Measurements from ENCODE around the gene CDH4.

CDH4 gene

GRCh38 chr20:61408951-61409740 lies 157.1 kb downstream of the CDH4 start:
- no peaks in the 10 kb centered on the region for H3K27me3 ChIP-seq (ENCODE audit: low read length)
- H3K79me2 ChIP-seq (ENCODE audit: insufficient read depth, low read length) = no peaks in the 10 kb centered on the region
- no peak overlapping the region for H3K27ac ChIP-seq (ENCODE audit: low read depth, low read length)

GRCh38 chr20:61411743-61412142 lies 159.7 kb downstream of the CDH4 start:
- Histone ChIP-seq H3K36me3 (ENCODE audit: low read length) (no peaks in the 10 kb centered on the region), H2AFZ (ENCODE audit: low read depth, low read length, severe bottlenecking) (no peak overlapping the region), H3K4me2 (ENCODE audit: low read depth, low read length, poor library complexity, severe bottlenecking) (no peak overlapping the region), H3K27ac (ENCODE audit: low read depth, low read length) (no peak overlapping the region), H4K20me1 (ENCODE audit: low read depth, low read length) (no peaks in the 10 kb centered on the region), H3K79me2 (ENCODE audit: insufficient read depth, low read length) (no peaks in the 10 kb centered on the region), H3K9me2 (replicated peaks; ENCODE audit: insufficient read depth, low read length) (no peaks in the 10 kb centered on the region), H3K4me3 (ENCODE audit: insufficient read depth, low read length, poor library complexity, severe bottlenecking) (no peak overlapping the region), H3K9ac (ENCODE audit: low read length) (no peak overlapping the region), H3K27me3 (ENCODE audit: low read length) (no peaks in the 10 kb centered on the region), H3K9me3 (ENCODE audit: insufficient read depth, low read length) (no peaks in the 10 kb centered on the region), H3F3A (ENCODE audit: insufficient read depth) (no peaks in the 10 kb centered on the region)
- no peak for TF ChIP-seq CTCF (IDR thresholded peaks at IDR 0.05; ENCODE audit: insufficient read depth, low read length, poor library complexity, severe bottlenecking)
- TF ChIP-seq EZH2phosphoT487 (conservative IDR thresholded peaks at IDR 0.05; ENCODE audit: low read length) = no peak

More at GRCh38 chr20:61408951-61409740, 157.1 kb downstream of the CDH4 start:
- no peaks in the 10 kb centered on the region for H3K9me3 ChIP-seq (ENCODE audit: insufficient read depth, low read length)
- H3K4me3 ChIP-seq (ENCODE audit: insufficient read depth, low read length, poor library complexity, severe bottlenecking) = no peak overlapping the region
- no peak overlapping the region for H2AFZ ChIP-seq (ENCODE audit: low read depth, low read length, severe bottlenecking)
- TF ChIP-seq EZH2phosphoT487 (conservative IDR thresholded peaks at IDR 0.05; ENCODE audit: low read length) (no peak), CTCF (IDR thresholded peaks at IDR 0.05; ENCODE audit: insufficient read depth, low read length, poor library complexity, severe bottlenecking) (no peak)
- no peaks in the 10 kb centered on the region for H4K20me1 ChIP-seq (ENCODE audit: low read depth, low read length)
- H3K9ac ChIP-seq (ENCODE audit: low read length) = no peak overlapping the region
- H3K4me2 ChIP-seq (ENCODE audit: low read depth, low read length, poor library complexity, severe bottlenecking) = no peak overlapping the region
- H3F3A ChIP-seq (ENCODE audit: insufficient read depth) = no peaks in the 10 kb centered on the region
- no peaks in the 10 kb centered on the region for H3K9me2 ChIP-seq (replicated peaks; ENCODE audit: insufficient read depth, low read length)
- H3K36me3 ChIP-seq (ENCODE audit: low read length) = no peaks in the 10 kb centered on the region

GRCh38 chr20:61413752-61414151 lies 161.7 kb downstream of the CDH4 start:
- no peaks in the 10 kb centered on the region for H4K20me1 ChIP-seq (ENCODE audit: low read depth, low read length)
- H3K4me3 ChIP-seq (ENCODE audit: insufficient read depth, low read length, poor library complexity, severe bottlenecking) = no peak overlapping the region
- H3K4me2 ChIP-seq (ENCODE audit: low read depth, low read length, poor library complexity, severe bottlenecking) = no peak overlapping the region
- H2AFZ ChIP-seq (ENCODE audit: low read depth, low read length, severe bottlenecking) = no peak overlapping the region
- H3K9ac ChIP-seq (ENCODE audit: low read length) = no peak overlapping the region
- no peak overlapping the region for H3K27ac ChIP-seq (ENCODE audit: low read depth, low read length)
- H3K27me3 ChIP-seq (ENCODE audit: low read length) = no peaks in the 10 kb centered on the region
- no peaks in the 10 kb centered on the region for H3K9me3 ChIP-seq (ENCODE audit: insufficient read depth, low read length)
- TF ChIP-seq EZH2phosphoT487 (conservative IDR thresholded peaks at IDR 0.05; ENCODE audit: low read length) (no peak), CTCF (IDR thresholded peaks at IDR 0.05; ENCODE audit: insufficient read depth, low read length, poor library complexity, severe bottlenecking) (no peak)
- H3F3A ChIP-seq (ENCODE audit: insufficient read depth) = no peaks in the 10 kb centered on the region
- H3K36me3 ChIP-seq (ENCODE audit: low read length) = no peaks in the 10 kb centered on the region
- no peaks in the 10 kb centered on the region for H3K79me2 ChIP-seq (ENCODE audit: insufficient read depth, low read length)
- H3K9me2 ChIP-seq (replicated peaks; ENCODE audit: insufficient read depth, low read length) = no peaks in the 10 kb centered on the region
